Inflammatory macrophage treated with lipopolysaccharide for 4 hours (primary cell): ENCODE measurements around the gene SEMA4B.
"Not testable (repeated sequence)": the region's sequence is repeated elsewhere in the genome, so short reads cannot be mapped to it uniquely, and the experiment has no call there.

Experiments
- DNase-seq: peaks from one replicate; pipeline ENCODE4 v3.0.0-alpha.2; 2020

The SEMA4B gene

DNA sequence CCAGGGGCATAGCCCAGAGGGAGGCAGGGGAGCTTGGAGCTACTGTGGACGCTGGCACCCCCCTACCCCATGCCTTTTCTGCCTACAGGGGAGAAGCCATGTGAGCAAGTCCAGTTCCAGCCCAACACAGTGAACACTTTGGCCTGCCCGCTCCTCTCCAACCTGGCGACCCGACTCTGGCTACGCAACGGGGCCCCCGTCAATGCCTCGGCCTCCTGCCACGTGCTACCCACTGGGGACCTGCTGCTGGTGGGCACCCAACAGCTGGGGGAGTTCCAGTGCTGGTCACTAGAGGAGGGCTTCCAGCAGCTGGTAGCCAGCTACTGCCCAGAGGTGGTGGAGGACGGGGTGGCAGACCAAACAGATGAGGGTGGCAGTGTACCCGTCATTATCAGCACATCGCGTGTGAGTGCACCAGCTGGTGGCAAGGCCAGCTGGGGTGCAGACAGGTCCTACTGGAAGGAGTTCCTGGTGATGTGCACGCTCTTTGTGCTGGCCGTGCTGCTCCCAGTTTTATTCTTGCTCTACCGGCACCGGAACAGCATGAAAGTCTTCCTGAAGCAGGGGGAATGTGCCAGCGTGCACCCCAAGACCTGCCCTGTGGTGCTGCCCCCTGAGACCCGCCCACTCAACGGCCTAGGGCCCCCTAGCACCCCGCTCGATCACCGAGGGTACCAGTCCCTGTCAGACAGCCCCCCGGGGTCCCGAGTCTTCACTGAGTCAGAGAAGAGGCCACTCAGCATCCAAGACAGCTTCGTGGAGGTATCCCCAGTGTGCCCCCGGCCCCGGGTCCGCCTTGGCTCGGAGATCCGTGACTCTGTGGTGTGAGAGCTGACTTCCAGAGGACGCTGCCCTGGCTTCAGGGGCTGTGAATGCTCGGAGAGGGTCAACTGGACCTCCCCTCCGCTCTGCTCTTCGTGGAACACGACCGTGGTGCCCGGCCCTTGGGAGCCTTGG lies 27.0 kb downstream of the SEMA4B start:
- DNase-seq, result no peak

- no peak for DNase-seq
These were observed 27.8 kb downstream of the SEMA4B start for GRCh38 chr15:90228960-90229359.

GRCh38 chr15:90230071-90230494 lies 29.0 kb downstream of the SEMA4B start:
- no peak for DNase-seq

- no peak for DNase-seq
These were observed 29.5 kb downstream of the SEMA4B start for GRCh38 chr15:90230610-90231009.

- DNase-seq, result peak; percentile 89
These were observed 30.2 kb downstream of the SEMA4B start for GRCh38 chr15:90231028-90232017.

DNA sequence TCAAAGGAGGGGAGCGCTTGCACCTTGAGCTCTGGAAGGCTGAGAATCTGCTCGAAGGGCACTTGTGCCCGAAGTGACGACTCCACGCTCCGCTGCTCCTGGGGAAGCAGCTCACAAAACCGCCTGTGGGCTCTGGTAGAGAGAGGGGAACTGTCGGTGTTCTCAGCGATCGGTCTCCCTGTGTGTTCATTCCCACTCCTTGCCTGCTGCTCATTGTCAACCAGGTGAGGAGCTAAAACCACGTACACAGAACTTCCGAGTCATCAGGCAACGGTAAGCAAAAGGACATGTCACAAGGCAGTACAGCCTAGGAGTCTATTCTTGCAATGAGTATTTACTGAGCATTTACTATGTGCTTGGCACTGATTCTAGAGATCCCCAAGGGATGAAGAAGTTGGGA lies 31.1 kb downstream of the SEMA4B start:
- DNase-seq, result no peak

- no peak for DNase-seq
These were observed 31.8 kb downstream of the SEMA4B start for GRCh38 chr15:90232941-90233386.

GRCh38 chr15:90233387-90234095 lies 32.4 kb downstream of the SEMA4B start, which contains the start of gene CIB1:
Gene CIB1 (minus strand): TSS chr15:90233941. CDS start chr15:90233885, 56 bp downstream.
- DNase-seq, result peak; percentile 98

- peak; percentile 36 for DNase-seq
These were observed 33.2 kb downstream of the SEMA4B start, which contains the start of gene GDPGP1 for GRCh38 chr15:90234096-90234988. Gene GDPGP1 (plus strand): TSS chr15:90234209. CDS start chr15:90240909, 6,700 bp downstream.

DNA sequence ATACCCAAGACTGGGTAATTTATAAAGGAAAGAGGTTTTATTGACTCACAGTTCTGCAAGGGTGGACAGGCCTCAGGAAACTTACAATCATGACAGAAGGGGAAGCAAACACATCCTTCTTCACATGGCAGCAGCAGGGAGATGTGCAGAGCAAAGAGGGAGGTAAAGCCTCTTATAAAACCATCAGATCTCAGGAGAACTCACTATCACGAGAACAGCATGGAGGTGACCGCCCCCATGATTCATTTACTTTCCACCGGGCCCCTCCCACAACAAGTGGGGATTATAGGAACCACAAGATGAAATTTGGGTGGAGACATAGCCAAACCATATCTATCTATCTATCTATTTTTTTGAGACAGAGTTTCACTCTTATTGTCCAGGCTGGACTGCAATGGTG lies 38.2 kb downstream of the SEMA4B start:
- DNase-seq, result no peak

DNA sequence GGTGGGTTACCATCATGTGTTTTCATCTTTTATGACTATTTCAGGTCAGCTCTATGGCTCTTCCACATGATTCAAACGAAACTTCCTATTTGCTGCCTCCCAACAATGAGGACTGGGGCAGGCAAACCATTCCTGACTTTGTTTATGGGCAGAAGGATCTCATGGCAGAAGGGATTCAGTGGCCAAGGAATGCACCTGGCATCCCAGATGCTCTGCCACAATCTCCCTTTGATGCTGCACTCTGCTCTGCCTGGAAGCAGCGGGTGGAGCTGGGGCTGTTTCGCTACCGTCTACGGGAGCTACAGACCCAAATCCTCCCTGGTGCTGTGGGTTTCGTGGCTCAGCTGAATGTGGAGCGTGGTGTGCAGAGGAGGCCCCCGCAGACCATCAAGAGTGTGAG lies 39.7 kb downstream of the SEMA4B start:
- no peak for DNase-seq

DNA sequence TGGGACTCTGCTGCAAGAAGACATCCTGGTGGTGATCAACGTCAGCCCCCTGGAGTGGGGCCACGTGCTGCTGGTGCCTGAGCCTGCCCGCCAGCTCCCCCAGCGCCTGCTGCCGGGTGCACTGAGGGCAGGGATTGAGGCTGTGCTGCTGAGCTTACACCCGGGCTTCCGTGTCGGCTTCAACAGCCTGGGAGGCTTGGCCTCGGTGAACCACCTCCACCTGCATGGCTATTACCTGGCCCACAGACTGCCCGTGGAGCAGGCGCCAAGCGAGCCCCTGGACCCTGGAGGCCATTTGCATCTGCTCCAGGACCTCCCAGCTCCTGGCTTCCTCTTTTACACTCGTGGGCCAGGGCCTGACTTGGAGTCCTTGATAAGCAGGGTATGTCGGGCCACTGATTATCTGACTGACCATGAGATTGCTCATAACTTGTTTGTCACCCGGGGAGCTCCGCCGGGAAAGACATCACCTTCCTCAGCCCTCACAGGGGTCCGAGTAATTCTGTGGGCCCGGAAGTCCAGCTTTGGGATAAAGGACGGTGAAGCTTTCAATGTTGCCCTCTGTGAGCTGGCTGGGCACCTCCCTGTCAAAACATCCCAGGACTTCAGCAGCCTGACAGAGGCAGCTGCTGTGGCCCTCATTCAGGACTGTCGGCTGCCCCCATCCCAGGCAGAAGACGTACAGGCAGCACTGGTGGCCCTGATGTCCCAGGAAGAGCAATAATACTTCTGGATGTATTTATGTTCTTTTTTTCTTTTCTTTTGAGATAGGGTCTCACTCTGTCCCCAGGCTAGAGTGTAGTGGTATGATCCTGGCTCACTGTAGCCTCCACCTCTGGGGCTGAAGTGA lies 40.4 kb downstream of the SEMA4B start:
- DNase-seq, result no peak

GRCh38 chr15:90243943-90244639 lies 43.0 kb downstream of the SEMA4B start:
- DNase-seq, result peak; percentile 53

GRCh38 chr15:90248789-90249202 lies 47.7 kb downstream of the SEMA4B start:
- DNase-seq, result no peak

GRCh38 chr15:90249203-90249863 lies 48.2 kb downstream of the SEMA4B start, which contains the start of gene TTLL13:
Gene TTLL13 (plus strand): TSS chr15:90249556. CDS start chr15:90250631, 1,075 bp downstream.
- peak; percentile 79 for DNase-seq

- no peak for DNase-seq
These were observed 56.6 kb downstream of the SEMA4B start for GRCh38 chr15:90257776-90258175.

DNA sequence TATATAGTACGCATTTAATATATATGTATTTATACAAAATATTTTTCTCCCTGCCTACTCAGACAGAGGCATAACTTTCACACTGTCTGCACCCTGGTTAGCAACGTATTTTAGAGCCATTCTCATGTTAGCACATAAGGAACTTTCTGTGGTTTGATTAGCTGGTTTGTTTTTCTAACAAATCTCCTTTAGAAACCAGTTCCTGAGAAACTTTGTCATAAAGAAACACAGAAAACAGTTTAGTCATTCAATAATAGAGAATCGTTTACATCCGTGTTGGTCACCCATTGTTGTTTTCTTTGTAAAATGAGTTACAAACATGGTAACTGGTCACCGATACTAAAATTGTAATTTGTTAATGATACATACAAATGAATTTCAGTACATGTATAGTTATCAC lies 58.4 kb downstream of the SEMA4B start:
- no peak for DNase-seq

DNA sequence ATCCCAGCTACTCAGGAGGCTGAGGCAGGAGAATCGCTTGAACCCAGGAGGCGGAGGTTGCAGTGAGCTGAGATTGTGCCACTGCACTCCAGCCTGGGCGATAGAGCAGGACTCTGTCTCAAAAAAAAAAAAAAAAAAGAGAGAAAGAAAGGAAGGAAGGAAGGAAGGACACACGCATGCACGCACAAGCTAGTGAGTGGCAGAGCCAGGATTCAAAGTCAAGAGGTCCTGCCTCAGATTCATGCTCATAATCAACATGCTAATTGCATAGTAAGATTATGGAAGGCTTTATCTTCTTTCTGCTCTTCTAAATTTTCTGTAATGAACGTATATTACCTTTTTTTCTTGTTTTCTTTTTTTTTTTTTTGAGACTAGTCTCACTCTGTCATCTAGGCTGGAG lies 59.6 kb downstream of the SEMA4B start:
- DNase-seq, result not testable (repeated sequence)

DNA sequence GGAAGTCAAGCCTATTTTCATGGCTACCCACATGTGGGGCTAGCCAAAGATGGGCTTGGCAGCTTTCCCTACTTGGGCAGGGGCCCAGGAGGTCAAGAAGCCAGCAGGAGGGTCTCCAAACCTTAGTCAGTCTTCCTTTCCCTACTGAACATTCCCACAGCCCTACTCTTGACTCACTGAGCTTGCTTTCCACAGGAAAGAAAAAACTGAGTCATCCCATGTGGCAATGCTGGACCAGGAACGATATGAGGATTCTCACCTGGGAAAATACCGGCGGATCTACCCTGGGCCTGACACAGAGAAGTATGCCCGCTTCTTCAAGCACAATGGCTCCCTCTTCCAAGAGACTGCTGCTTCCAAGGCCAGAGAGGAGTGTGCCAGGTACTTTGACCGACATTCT lies 60.7 kb downstream of the SEMA4B start:
- no peak for DNase-seq
